COLO829 (cell line): ENCODE data around the gene AKIRIN1.
"Not testable (repeated sequence)": the region's sequence is repeated elsewhere in the genome, so short reads cannot be mapped to it uniquely, and the experiment has no call there.

Source experiments
- DNase-seq: peaks from one replicate; pipeline ENCODE4 v3.0.0; 2012; ENCODE audit warnings: low spot score

The AKIRIN1 gene

DNA sequence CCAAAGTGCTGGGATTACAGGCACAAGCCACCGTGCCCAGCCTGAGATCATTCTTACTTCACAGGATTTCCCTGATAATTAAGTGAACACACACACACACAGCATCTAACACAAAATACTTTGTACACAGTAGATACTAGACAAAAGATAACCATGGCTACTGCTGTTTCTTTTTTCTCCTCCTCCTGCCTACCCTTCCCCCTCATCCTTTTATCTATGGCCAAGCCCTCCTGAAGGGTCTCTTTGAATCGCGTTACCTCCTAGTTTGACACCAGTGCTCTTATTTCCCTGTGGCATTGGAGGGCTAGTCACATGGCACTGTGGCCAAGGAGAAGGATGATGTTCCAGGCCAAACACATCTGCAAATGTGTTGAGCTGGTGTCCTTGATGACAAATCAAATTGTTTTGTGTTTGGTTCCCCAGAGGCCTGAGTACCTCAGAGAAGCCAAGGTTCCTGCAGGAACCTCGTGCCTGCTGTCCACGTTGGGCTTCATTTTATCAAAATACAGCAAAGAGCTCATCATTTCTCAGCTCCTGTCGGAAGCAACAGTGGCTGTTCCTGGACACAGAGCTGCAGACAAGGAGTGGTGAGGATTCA, 55.6 kb downstream of the AKIRIN1 start:
- no peak for DNase-seq

DNA sequence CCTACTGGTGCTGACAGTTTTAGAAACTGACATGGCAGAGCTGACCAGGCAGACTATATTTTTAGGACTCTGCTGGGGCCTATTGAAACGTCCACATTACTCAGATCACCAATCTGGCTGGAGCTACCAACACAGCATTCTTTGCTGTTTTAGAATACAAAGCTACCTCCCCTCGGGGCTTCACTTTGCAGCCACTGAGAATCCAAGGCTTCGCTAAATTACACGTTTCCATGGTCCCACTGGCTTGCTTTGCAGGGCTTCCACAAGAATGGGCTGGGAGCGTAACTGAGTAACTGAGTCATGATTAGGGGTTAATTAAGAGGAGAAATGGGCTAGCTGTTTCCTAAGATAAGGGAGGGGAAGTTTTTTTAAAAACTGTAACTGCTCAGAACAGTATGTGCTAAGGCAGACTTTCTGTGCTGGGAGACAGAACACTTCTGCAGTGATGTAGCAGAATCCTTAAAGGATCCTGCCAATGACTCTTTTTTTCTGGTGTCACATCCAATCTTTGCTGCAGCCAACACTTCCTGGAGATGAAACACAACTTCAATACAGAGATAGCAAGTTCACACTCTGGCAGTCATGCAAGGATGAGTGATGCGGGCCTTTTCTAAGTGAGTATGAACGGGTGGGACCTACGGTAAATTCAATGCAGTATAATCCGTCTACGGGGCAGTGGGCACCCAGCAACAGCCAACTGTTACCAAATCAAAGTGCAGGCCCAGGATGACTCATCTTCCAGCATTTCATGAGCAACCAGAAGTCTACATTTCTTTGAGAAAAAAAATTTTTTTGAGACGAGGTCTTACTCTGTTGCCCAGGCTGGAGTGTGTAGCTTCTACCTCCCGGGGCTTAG, 56.5 kb downstream of the AKIRIN1 start:
- peak; percentile 21 for DNase-seq

DNA sequence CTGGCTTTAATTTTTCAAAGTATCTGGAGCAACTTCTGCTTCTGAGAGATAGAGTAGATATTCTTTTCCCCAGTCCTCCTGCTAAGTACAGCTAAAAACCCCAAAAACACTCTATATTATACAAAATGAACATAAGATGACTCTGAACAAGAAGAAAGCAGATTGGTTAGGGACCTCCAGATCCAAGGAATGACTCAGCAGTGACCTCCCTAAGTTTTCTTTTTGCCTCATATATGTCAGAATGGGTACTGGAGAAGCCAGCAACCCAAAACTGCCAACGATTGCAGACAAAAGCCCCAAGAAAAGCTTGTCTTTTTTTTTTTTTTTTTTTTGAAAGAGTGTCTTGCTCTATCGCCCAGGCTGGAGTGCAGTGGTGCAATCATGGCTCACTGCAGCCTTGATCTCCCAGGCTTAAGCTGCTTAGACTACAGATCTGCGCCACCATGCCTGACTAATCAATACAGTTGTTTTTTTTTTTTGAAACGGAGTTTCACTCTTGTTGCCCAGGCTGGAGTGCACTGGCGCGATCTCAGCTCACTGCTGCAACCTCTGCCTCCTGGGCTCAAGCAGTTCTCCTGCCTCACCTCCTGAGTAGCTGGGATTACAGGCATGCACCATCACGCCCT, 57.8 kb downstream of the AKIRIN1 start:
- DNase-seq = no peak

DNA sequence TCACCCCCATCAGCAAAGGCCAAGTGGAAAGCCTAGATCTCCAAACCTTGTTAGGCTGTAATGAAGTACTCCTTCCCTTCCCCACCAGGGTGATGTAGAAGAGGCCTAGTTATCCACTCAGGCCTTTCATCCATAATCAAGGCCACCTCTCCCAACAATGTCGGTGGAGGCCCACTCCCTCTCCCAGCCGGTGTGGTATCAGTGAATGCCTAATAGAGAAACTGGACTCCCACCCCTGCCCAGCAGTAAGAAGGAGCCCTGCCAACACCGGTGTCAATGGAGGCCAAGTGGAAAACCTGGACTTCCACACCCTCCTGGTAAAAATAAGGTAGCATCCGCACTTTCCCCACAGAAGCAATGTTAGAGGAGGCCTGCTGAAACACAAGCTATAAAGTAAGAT, 58.9 kb downstream of the AKIRIN1 start:
- DNase-seq = no peak

DNA sequence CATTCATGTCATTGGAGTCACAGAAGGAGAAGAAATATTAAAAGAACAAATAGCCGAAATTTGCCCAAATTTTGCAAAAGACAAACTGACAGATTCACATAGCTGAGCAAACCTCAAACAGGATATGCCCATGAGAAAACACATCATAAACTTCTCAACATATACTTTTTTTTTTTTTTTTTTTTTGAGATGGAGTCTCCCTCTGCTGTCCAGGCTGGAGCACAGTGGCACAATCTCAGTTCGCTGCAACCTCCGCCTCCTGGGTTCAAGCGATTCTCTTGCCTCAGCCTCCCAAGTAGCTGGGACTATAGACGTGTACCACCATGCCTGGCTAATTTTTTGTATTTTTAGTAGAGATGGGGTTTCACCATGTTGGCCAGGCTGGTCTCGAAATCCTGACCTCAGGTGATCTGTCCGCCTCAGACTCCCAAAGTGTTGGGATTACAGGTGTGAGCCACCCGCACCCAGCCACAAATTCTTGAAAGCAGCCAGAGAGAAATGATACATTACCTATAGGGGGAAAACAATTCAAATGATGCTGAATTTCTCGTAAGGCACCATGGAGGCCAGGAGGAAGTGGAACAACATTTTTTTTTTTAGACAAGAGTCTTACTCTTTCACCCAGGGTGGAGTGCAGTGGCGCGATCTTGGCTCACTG, 60.2 kb downstream of the AKIRIN1 start:
- not testable (repeated sequence) for DNase-seq

DNA sequence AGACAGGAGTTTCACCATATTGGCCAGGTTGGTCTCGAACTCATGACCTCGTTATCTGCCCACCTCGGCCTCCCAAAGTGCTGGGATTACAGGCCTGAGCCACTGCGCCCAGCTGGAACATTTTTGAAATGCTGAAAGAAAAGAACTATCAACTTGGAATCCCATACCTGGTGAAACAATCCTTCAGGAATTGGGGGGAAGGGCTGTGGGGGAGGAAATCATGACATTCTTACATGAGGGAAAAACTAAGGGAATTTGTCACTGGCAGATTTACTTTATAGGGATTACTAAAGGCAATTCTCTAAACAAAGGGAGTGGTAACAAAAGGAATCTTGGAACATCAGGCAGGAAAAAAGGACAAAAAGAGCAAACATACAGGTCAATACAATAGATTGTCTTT, 60.9 kb downstream of the AKIRIN1 start:
- DNase-seq = no peak

DNA sequence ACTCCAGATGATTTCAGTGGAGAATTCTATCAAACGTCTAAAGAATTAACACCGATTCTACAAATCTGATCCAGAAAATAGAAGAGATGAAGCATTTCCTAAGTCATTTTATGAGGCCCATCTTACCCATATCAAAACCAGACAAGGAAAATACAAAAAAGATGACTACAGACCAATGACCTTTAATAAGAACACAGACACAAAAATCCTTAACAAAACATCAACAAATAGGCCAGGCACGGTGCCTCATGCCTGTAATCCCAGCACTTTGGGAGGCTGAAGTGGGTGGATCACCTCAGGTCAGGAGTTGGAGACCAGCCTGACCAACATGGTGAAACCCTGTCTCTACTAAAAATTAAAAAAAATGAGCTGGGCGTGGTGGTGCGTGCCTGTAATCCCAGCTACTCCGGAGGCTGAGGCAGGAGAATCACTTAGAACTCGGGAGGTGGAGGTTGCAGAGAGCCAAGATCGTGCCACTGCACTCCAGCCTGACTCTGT, 64.2 kb downstream of the AKIRIN1 start:
- DNase-seq = not testable (repeated sequence)
